GM12892 (cell line): Measurements from ENCODE around the gene SLC29A3.
"Not testable (repeated sequence)": the region's sequence is repeated elsewhere in the genome, so short reads cannot be mapped to it uniquely, and the experiment has no call there.

Source experiments
- DNase-seq: peaks from one replicate; pipeline ENCODE4 v3.0.0; 2011; ENCODE audit not compliant: insufficient read length
- FAIRE-seq: peaks from 2 replicates; lab custom pipeline; 2011; peaks lifted over from hg19 to GRCh38; lab: Jason Lieb, UNC
- POLR2A ChIP-seq: IDR thresholded peaks from 2 replicates; pipeline ENCODE4 v1.6.1; 2011; ENCODE audit warnings: low read depth, low read length, control low read depth
- POLR2AphosphoS5 ChIP-seq: IDR thresholded peaks from 2 replicates; pipeline ENCODE4 v1.6.1; 2011; ENCODE audit warnings: low read depth, low read length, control low read depth
- TAF1 ChIP-seq: IDR thresholded peaks from 2 replicates; pipeline ENCODE4 v1.6.1; 2011; ENCODE audit warnings: low read depth, mild to moderate bottlenecking, control low read depth, low read length, borderline replicate concordance

SLC29A3 gene

GRCh38 chr10:71294091-71294561, 24.9 kb upstream of the SLC29A3 start:
- TF ChIP-seq POLR2A (no peak), TAF1 (no peak), POLR2AphosphoS5 (no peak)
- FAIRE-seq (no peak), DNase-seq (no peak)

DNA sequence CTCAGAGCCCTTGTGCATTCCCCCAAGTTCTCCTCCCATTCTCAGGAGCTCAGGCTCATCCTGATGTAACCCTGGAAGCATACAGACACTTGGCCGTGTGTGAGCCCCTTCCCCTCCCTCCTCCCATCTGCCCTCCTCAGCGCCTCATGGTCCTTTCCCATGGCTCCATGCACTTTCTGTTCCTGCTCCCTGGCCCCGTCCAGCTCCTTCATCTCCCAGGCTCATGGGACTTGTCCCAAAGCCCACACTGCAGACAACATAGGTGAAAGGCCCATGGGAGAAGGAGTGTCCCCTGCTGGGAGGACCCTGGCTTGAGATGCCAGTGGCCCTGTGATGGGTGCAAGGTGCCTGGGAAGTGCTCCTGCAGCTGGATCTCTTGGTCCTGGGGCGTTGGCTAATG, 24.2 kb upstream of the SLC29A3 start:
- TF ChIP-seq POLR2AphosphoS5: no peak
- no peak for TF ChIP-seq POLR2A
- TF ChIP-seq TAF1: no peak
- DNase-seq: no peak
- FAIRE-seq: no peak

DNA sequence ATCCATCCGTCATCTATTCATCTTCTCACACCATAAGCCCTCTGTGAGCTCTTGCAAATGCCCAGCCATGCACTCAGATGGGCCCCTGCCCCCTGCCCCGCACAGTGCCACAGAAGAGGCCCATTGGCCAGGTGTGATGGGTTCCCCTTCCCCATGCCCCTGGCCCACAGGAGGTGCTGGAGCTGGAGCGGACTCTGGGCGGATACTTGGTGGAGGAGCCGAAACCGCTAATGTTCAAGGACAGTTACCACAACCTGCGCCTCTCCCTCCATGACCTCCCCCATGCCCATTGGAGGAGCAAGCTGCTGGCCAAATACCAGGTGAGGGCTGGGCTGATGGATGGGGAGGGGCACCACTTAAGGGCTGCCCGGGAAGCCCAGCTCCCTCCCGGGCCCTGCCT, 23.4 kb upstream of the SLC29A3 start:
- no peak for DNase-seq
- TF ChIP-seq POLR2AphosphoS5: no peak
- TF ChIP-seq TAF1: no peak
- no peak for TF ChIP-seq POLR2A
- FAIRE-seq: no peak

GRCh38 chr10:71296086-71296485, 23.0 kb upstream of the SLC29A3 start:
- DNase-seq (no peak), FAIRE-seq (no peak)
- no peak for TF ChIP-seq TAF1
- no peak for TF ChIP-seq POLR2AphosphoS5
- TF ChIP-seq POLR2A: no peak

GRCh38 chr10:71296811-71297210, 22.2 kb upstream of the SLC29A3 start:
- not testable (repeated sequence) for FAIRE-seq, DNase-seq

DNA sequence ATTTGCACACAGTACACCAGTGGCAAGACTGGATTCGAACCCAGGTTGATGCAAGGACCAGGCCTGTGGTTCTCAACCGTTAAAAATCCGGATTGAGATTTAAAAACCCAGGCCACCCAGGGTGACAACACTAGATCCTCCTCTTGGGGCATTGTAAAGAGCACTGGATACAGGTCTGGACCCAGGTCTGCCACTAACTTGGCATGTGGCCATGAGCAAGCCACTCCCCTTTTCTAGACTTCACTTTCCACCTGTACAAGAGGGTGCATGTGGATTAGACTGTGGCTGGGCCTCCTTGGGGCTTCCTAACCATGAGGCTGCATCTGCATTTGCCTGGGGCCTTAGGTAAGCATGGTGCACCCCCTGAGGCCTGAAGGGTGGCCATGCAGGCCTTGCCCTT, 21.7 kb upstream of the SLC29A3 start:
- DNase-seq (no peak), FAIRE-seq (no peak)
- TF ChIP-seq POLR2A (no peak), TAF1 (no peak), POLR2AphosphoS5 (no peak)

DNA sequence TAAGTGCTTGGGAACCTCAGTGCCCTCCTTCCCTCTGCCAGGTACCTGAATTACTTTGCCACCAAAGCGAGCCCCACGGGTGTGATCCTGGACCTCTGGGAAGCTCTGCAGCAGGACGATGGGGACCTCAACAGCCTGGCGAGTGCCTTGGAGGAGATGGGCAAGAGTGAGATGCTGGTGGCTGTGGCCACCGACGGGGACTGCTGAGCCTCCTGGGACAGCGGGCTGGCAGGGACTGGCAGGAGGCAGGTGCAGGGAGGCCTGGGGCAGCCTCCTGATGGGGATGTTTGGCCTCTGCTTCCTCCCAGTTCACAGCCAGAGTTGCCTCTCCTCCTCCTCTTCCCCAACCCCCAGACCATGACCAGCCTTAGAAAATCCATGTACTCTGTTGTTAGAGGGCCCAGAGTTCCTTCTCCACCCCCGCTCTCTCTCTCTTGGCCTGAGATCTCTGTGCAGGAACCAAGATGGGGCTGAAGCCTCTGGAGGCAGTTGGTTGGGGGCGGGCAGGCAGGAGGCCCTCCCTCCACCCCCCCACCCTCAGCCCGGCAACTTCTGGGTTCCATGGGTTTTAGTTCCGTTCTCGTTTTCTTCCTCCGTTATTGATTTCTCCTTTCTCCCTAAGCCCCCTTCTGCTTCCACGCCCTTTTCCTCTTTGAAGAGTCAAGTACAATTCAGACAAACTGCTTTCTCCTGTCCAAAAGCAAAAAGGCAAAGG, 19.8 kb upstream of the SLC29A3 start:
- TF ChIP-seq POLR2A (no peak), TAF1 (no peak), POLR2AphosphoS5 (no peak)
- no peak for DNase-seq
- FAIRE-seq: no peak

DNA sequence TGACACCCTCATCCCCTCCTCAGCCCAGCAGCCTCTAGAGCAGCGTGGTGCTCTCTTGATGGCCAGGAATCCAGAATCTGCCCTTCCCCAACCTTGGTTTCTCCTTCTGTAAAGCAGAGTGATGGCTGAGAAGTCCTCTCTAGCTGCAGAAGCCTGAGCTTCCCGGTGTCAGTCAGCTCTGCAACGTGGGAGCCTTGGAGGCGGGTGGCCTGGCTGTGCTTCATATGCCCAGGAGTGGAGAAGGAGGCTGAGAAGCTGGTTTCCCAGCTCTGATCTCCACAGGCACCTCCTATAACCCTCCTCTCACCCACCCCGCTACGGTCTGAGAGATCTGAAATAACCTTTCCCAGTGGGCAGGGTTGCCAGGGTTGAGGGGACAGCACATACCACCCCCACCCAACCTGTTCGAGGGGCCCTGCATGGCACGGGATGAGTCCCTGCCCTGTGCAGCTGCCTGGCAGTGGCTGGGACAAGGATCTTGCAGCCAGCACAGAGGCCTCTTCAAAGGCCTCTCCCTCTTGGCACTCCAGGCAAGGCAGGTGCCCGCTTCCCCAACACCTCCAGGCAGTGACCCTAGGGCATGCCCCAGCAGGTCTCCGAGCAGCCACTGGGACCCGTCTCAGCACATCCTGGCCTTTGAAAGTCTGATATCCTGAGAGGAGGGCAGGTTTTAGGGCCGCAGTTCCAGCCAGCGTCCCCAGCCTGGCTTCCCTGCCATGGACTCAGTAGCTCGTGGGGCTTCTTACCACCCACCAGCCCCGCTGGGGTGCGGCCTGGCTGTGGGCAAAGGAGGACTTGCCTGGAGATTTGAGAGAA, 18.3 kb upstream of the SLC29A3 start:
- no peak for TF ChIP-seq TAF1
- TF ChIP-seq POLR2AphosphoS5: no peak
- TF ChIP-seq POLR2A: no peak
- no peak for DNase-seq
- no peak for FAIRE-seq

- DNase-seq: no peak
- no peak for FAIRE-seq
- no peak for TF ChIP-seq POLR2A
- no peak for TF ChIP-seq TAF1
- no peak for TF ChIP-seq POLR2AphosphoS5
Measured at GRCh38 chr10:71301371-71301916, 17.6 kb upstream of the SLC29A3 start.

DNA sequence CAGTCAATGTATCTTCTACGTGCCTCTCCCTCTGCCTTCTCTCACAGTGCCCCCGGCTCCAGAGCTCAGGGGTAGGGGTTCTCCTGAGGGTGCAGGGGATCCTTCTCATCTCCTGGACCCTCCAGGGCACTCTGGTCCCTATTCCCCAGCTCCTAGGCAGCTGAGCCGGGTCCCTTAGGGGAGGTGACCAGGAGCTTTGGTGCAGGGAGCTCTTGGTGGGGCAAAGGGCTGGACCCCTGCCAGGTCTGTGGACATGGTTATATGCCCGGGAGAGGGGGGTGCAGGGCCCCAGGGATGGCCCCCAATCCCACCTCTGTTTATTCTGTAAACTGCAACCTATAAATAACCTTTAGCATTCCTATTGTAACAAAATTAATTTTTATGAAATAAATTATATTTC, 16.6 kb upstream of the SLC29A3 start:
- TF ChIP-seq POLR2A (no peak), POLR2AphosphoS5 (no peak), TAF1 (no peak)
- FAIRE-seq: no peak
- no peak for DNase-seq

DNA sequence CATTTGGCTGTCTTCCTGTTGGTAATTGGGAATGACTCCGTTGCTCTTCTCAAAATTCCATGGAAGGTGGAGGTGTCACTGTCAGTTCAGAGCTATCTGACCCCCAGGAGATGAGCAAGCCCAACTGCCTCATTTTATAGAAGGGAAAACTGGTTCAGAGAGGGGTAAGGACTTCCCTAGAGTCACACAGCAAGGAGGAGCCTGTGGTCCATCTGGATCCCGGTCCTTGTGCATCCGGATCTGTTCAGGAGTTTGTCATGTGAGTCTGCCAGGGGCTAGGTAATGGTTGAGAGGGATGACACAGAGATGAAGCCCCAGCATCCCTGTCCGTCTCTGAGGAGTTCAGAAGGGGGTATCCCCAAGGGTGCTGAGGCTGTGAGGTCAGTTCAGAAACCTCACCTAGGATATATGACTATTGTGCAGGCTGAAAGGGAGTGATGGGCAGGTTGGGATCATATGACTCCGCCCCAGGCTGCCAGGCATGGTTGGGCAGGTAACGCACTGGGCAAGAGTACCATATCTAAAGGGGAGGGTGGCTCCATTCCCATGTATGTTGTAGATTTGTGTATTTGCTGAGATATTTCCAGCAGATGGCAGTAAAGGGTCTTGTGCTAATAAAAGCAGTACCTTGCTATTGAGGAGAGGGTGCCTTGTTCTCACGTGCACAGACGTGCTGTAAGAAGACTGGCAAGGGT, 16.0 kb upstream of the SLC29A3 start:
- no peak for TF ChIP-seq POLR2AphosphoS5
- TF ChIP-seq TAF1: no peak
- no peak for TF ChIP-seq POLR2A
- FAIRE-seq: peak; percentile 76
- DNase-seq: no peak
